ENCODE results near the gene NEDD4L.

Gene NEDD4L

GRCh38 chr18:58271770-58272169 lies 227.7 kb downstream of the NEDD4L start:
- Histone ChIP-seq H3K4me3 (ENCODE audit: low read depth, low read length) (no peak overlapping the region), H3K9me3 (ENCODE audit: control insufficient read depth, insufficient read depth, low read depth, low read length) (no peaks in the 10 kb centered on the region), H3K36me3 (ENCODE audit: control insufficient read depth in 2 of 2, insufficient read depth in 1 of 2, low read length in 2 of 2) (no peaks in the 10 kb centered on the region; a peak in 1 of 3 replicates), H3K4me1 (ENCODE audit: control insufficient read depth, insufficient read depth, low read length) (peaks cover 22% of the 10 kb centered on the region), H3K27ac (ENCODE audit: extremely low read depth, low read depth, low read length) (no peak overlapping the region)
- TF ChIP-seq ZNF621 (tag by site-specific recombination; IDR thresholded peaks at IDR 0.05), result no peak
- TF ChIP-seq FEZF1 (tag by site-specific recombination; IDR thresholded peaks at IDR 0.05), result no peak
- TF ChIP-seq PATZ1 (tag by site-specific recombination; IDR thresholded peaks at IDR 0.05), result no peak
- no peak for TF ChIP-seq ZNF571 (tag by site-specific recombination; IDR thresholded peaks at IDR 0.05)
- no peak for TF ChIP-seq ZSCAN18 (tag by site-specific recombination; IDR thresholded peaks at IDR 0.05)
- no peak for TF ChIP-seq ZSCAN4 (tag by site-specific recombination; IDR thresholded peaks at IDR 0.05)
- no peak for TF ChIP-seq PRDM1 (tag by site-specific recombination; IDR thresholded peaks at IDR 0.05)
- TF ChIP-seq YY2 (tag by site-specific recombination; IDR thresholded peaks at IDR 0.05), result no peak
- TF ChIP-seq ZNF704 (tag by site-specific recombination; IDR thresholded peaks at IDR 0.05), result no peak
- CTCF ChIA-PET, result interaction anchor here (0.7 to 1.0 kb wide), 2 partner anchors 50 to 492 kb away, joined by 3 read pairs; no protein-coding TSS in a partner anchor
- POLR2A ChIA-PET, result no interaction called here

- Histone ChIP-seq H3K27ac (ENCODE audit: extremely low read depth, low read depth, low read length) (no peak overlapping the region), H3K36me3 (ENCODE audit: control insufficient read depth in 2 of 2, insufficient read depth in 1 of 2, low read length in 2 of 2) (no peaks in the 10 kb centered on the region; a peak in 1 of 3 replicates), H3K4me1 (ENCODE audit: control insufficient read depth, insufficient read depth, low read length) (peaks cover 25% of the 10 kb centered on the region), H3K4me3 (ENCODE audit: low read depth, low read length) (no peak overlapping the region), H3K9me3 (ENCODE audit: control insufficient read depth, insufficient read depth, low read depth, low read length) (no peaks in the 10 kb centered on the region)
- POLR2A ChIA-PET, result no interaction called here
- CTCF ChIA-PET, result interaction anchor here (0.7 kb wide), 1 partner anchor 492 kb away, joined by 3 read pairs; no protein-coding TSS in a partner anchor
- TF ChIP-seq ZSCAN5A (tag by site-specific recombination; IDR thresholded peaks at IDR 0.05) (no peak), ZEB2 (tag by site-specific recombination; IDR thresholded peaks at IDR 0.05) (no peak), ZBTB44 (tag by site-specific recombination; IDR thresholded peaks at IDR 0.05) (no peak), OSR2 (tag by site-specific recombination; IDR thresholded peaks at IDR 0.05) (no peak), TCF7L2 (IDR thresholded peaks at IDR 0.05; ENCODE audit: borderline replicate concordance, low read depth, low read length) (no peak), ZNF133 (tag by site-specific recombination; IDR thresholded peaks at IDR 0.05) (no peak), ZNF555 (tag by site-specific recombination; conservative IDR thresholded peaks at IDR 0.05) (no peak), ZNF341 (tag by site-specific recombination; IDR thresholded peaks at IDR 0.05; ENCODE audit: low read depth) (no peak), ZNF521 (tag by site-specific recombination; IDR thresholded peaks at IDR 0.05) (no peak), ZNF548 (tag by site-specific recombination; IDR thresholded peaks at IDR 0.05) (no peak)
Observed at GRCh38 chr18:58272209-58272608, 228.2 kb downstream of the NEDD4L start.
